ENCODE measurements around the gene NUP210. TPM values are rescaled to one million over a fixed set of nuclear protein-coding genes. Genes with fewer than 3 reads are reported as not detected.

Gene NUP210
- total and polyA plus RNA-seq, 2 donors (not counting 3 experiments of a cell fraction or from before 2014, with no cell fraction given), result 0.14 to 0.84 TPM

DNA sequence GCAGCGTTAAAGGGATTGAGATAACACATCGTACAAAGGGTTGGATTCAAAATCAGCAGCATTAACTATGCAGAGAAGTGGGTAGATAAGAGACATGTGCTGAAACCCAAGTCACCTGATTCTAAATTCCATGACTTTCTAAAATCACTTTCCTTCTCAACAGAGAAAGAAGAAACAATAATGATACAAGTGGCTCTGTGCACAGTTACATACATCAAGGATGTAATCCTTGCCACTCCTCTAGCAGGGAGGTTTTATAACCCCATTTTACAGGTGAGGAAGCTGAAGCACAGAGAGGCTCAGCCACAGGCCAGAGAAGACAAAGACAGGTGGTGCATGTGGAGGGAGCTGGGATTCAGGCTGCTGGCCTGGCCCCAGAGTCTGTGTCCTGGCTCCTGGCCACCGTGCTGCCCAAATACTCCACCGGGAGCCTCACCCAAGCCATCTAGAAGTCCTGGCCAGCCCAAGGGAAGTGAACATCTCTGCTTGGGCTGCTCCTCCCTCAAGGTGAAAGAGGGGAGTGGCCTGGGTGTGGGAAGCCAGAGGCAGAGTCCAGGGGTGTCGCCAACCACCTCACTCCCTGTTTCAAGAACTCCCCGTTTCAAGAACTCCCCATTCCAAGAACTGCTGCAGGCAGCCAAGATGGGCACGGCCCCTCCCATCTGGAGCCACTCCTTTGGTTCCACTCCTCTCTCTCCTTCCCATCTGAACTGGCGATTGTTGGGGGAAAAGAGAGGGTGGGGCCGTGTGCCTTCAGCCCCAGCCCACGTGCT is 147.1 kb downstream of the NUP210 start:
- no TSS peak for BruUV-seq (replicated peaks)

More for the DNA sequence above, 147.1 kb downstream of the NUP210 start:
- ChIA-PET POLR2A (no interaction called here), CTCF (no interaction called here)
- TF ChIP-seq POLR2AphosphoS5 (IDR thresholded peaks at IDR 0.05; ENCODE audit: insufficient read depth, low read depth, low read length) (no peak), POLR2A (IDR thresholded peaks at IDR 0.05; ENCODE audit: low read depth, low read length) (no peak), MYC (IDR thresholded peaks at IDR 0.05; ENCODE audit: low read depth, low read length) (no peak), EZH2 (IDR thresholded peaks at IDR 0.05; ENCODE audit: borderline replicate concordance, low read depth, low read length, severe bottlenecking) (no peak), GATA2 (IDR thresholded peaks at IDR 0.05; ENCODE audit: insufficient read depth, insufficient read length, low read depth, low read length) (no peak), FOS (IDR thresholded peaks at IDR 0.05; ENCODE audit: borderline replicate concordance, insufficient read depth, low read length) (no peak), JUN (IDR thresholded peaks at IDR 0.05; ENCODE audit: borderline replicate concordance, insufficient read depth, insufficient read length, low read depth) (no peak)
- TF ChIP-seq, protein P1, sequence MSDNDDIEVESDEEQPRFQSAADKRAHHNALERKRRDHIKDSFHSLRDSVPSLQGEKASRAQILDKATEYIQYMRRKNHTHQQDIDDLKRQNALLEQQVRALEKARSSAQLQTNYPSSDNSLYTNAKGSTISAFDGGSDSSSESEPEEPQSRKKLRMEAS (IDR thresholded peaks at IDR 0.05; ENCODE audit: insufficient read depth, insufficient read length), result no peak
- TF ChIP-seq, protein P2, sequence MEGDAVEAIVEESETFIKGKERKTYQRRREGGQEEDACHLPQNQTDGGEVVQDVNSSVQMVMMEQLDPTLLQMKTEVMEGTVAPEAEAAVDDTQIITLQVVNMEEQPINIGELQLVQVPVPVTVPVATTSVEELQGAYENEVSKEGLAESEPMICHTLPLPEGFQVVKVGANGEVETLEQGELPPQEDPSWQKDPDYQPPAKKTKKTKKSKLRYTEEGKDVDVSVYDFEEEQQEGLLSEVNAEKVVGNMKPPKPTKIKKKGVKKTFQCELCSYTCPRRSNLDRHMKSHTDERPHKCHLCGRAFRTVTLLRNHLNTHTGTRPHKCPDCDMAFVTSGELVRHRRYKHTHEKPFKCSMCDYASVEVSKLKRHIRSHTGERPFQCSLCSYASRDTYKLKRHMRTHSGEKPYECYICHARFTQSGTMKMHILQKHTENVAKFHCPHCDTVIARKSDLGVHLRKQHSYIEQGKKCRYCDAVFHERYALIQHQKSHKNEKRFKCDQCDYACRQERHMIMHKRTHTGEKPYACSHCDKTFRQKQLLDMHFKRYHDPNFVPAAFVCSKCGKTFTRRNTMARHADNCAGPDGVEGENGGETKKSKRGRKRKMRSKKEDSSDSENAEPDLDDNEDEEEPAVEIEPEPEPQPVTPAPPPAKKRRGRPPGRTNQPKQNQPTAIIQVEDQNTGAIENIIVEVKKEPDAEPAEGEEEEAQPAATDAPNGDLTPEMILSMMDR (IDR thresholded peaks at IDR 0.05; ENCODE audit: extremely low read depth in 1 of 2, insufficient read depth in 1 of 2, low read depth in 1 of 2, low read length in 2 of 2), result no peak
- Histone ChIP-seq H3K27ac (ENCODE audit: insufficient read depth, low read depth, low read length) (no peak overlapping the region), H2AFZ (ENCODE audit: low read depth, low read length) (no peak overlapping the region), H3K79me2 (ENCODE audit: control insufficient read depth, insufficient read depth, low read length) (no peaks in the 10 kb centered on the region), H4K20me1 (replicated peaks; ENCODE audit: control insufficient read depth, extremely low read depth, insufficient read depth, low read length) (no peaks in the 10 kb centered on the region), H3K4me1 (ENCODE audit: control insufficient read depth, extremely low read depth, insufficient read depth, low read length) (no peaks in the 10 kb centered on the region), H3K9me3 (replicated peaks; ENCODE audit: control insufficient read depth, insufficient read depth, low read length) (no peaks in the 10 kb centered on the region), H3K36me3 (ENCODE audit: control insufficient read depth in 2 of 2, extremely low read depth in 1 of 2, insufficient read depth in 2 of 2, low read length in 2 of 2) (no peaks in the 10 kb centered on the region), H3K4me2 (ENCODE audit: insufficient read depth, low read length) (no peak overlapping the region), H3K27me3 (ENCODE audit: control insufficient read depth in 2 of 2, insufficient read depth in 2 of 2, low read length in 2 of 2) (no peaks in the 10 kb centered on the region), H3K9ac (replicated peaks; ENCODE audit: extremely low read depth, insufficient read depth, low read length) (no peak overlapping the region), H3K9me1 (replicated peaks; ENCODE audit: control insufficient read depth, extremely low read depth, insufficient read depth, low read length) (no peaks in the 10 kb centered on the region), H3K4me3 (replicated peaks in 1 of 3; ENCODE audit: insufficient read depth in 1 of 3, low read depth in 1 of 3, low read length in 3 of 3) (no peak overlapping the region)
- intact Hi-C loops (cut with micrococcal nuclease), result no loop called here
- FAIRE-seq (no peak), DNase-seq (ENCODE audit: low read depth, low spot score) (no peak)
- dilution Hi-C loops (cut with MboI; ENCODE audit: extremely low pct_ligation_motif_present, low sequenced_read_pairs), result no loop called here

Measured in endothelial cell of umbilical vein (primary cell).